GM19455 (cell line): ENCODE data around the gene SEPHS1.
"Not testable (repeated sequence)": the region's sequence is repeated elsewhere in the genome, so short reads cannot be mapped to it uniquely, and the experiment has no call there.

Experiments
- ATAC-seq: cut with Tn5 transposase; IDR thresholded peaks from one replicate; pipeline ENCODE4 v1.9.1; 2021; ENCODE audit not compliant: unreplicated experiment

The SEPHS1 gene

GRCh38 chr10:13365243-13365642, 17.1 kb upstream of the SEPHS1 start:
- no peak for ATAC-seq

- no peak for ATAC-seq
Measured at GRCh38 chr10:13360587-13360986, 12.5 kb upstream of the SEPHS1 start.

- no peak for ATAC-seq
Measured at GRCh38 chr10:13356392-13356791, 8.3 kb upstream of the SEPHS1 start.

GRCh38 chr10:13354783-13355182, 6.7 kb upstream of the SEPHS1 start:
- no peak for ATAC-seq

GRCh38 chr10:13352519-13352918, 4.4 kb upstream of the SEPHS1 start:
- ATAC-seq, result no peak

- ATAC-seq, result no peak
Measured at GRCh38 chr10:13351340-13351915, 3.3 kb upstream of the SEPHS1 start.

- no peak for ATAC-seq
Measured at GRCh38 chr10:13349463-13350274, 1.6 kb upstream of the SEPHS1 start.

GRCh38 chr10:13347500-13348156, 465 bp downstream of the SEPHS1 start:
- peak; percentile 50 for ATAC-seq

GRCh38 chr10:13347043-13347499, 1.0 kb downstream of the SEPHS1 start:
- peak; percentile 32 for ATAC-seq

GRCh38 chr10:13346283-13347042, 1.6 kb downstream of the SEPHS1 start:
- no peak for ATAC-seq

- peak; percentile 84 for ATAC-seq
Measured at GRCh38 chr10:13340626-13341376, 7.3 kb downstream of the SEPHS1 start.

GRCh38 chr10:13340068-13340467, 8.0 kb downstream of the SEPHS1 start:
- ATAC-seq, result peak; percentile 20

GRCh38 chr10:13338390-13339110, 9.5 kb downstream of the SEPHS1 start:
- no peak for ATAC-seq

GRCh38 chr10:13337827-13338196, 10.3 kb downstream of the SEPHS1 start:
- no peak for ATAC-seq

- no peak for ATAC-seq
Measured at GRCh38 chr10:13337128-13337826, 10.8 kb downstream of the SEPHS1 start.

GRCh38 chr10:13335881-13336280, 12.2 kb downstream of the SEPHS1 start:
- no peak for ATAC-seq

GRCh38 chr10:13334556-13334955, 13.5 kb downstream of the SEPHS1 start:
- no peak for ATAC-seq

- no peak for ATAC-seq
Measured at GRCh38 chr10:13331646-13332045, 16.4 kb downstream of the SEPHS1 start.

- ATAC-seq, result not testable (repeated sequence)
Measured at GRCh38 chr10:13330980-13331379, 17.1 kb downstream of the SEPHS1 start.
